Activated CD4-positive, alpha-beta T cell treated with anti-CD3 and anti-CD28 coated beads, Interleukin-2, Interleukin-6, amounts not matched to agents 100 ng/mL and 50 ng/mL, durations not matched to agents 16 hours and 8 hours (primary cell): ENCODE data around the gene PRDM1.
A peak's percentile ranks its signal among the peaks of the same experiment; 100 is the strongest.

ENCODE experiments used
- DNase-seq: peaks from one replicate; pipeline ENCODE4 v3.0.0-alpha.2; 2020

Gene PRDM1

GRCh38 chr6:106098383-106099234 lies 12.5 kb downstream of the PRDM1 start:
- DNase-seq, result peak; percentile 93

GRCh38 chr6:106099235-106099537 lies 13.1 kb downstream of the PRDM1 start:
- no peak for DNase-seq

GRCh38 chr6:106100755-106101154 lies 14.6 kb downstream of the PRDM1 start:
- no peak for DNase-seq

GRCh38 chr6:106101466-106101865 lies 15.3 kb downstream of the PRDM1 start:
- DNase-seq, result no peak

- DNase-seq, result peak; percentile 88
Observed at GRCh38 chr6:106102034-106102433, 15.9 kb downstream of the PRDM1 start.

GRCh38 chr6:106102967-106103727 lies 17.0 kb downstream of the PRDM1 start:
- DNase-seq, result no peak

GRCh38 chr6:106103728-106104109 lies 17.6 kb downstream of the PRDM1 start:
- peak; percentile 74 for DNase-seq

GRCh38 chr6:106104476-106104875 lies 18.3 kb downstream of the PRDM1 start:
- DNase-seq, result no peak

GRCh38 chr6:106104941-106105340 lies 18.8 kb downstream of the PRDM1 start:
- DNase-seq, result no peak

GRCh38 chr6:106105493-106105892 lies 19.4 kb downstream of the PRDM1 start:
- no peak for DNase-seq

GRCh38 chr6:106106276-106107042 lies 20.3 kb downstream of the PRDM1 start:
- no peak for DNase-seq

- DNase-seq, result no peak
Observed at GRCh38 chr6:106107043-106107613, 21.0 kb downstream of the PRDM1 start.

- no peak for DNase-seq
Observed at GRCh38 chr6:106108129-106108528, 22.0 kb downstream of the PRDM1 start.

GRCh38 chr6:106109029-106109428 lies 22.9 kb downstream of the PRDM1 start:
- no peak for DNase-seq

GRCh38 chr6:106110164-106110826 lies 24.2 kb downstream of the PRDM1 start:
- DNase-seq, result no peak

GRCh38 chr6:106112433-106112832 lies 26.3 kb downstream of the PRDM1 start:
- DNase-seq, result peak; percentile 61

GRCh38 chr6:106113256-106113959 lies 27.3 kb downstream of the PRDM1 start:
- DNase-seq, result peak; percentile 61

GRCh38 chr6:106114492-106114891 lies 28.4 kb downstream of the PRDM1 start:
- peak; percentile 94 for DNase-seq

- DNase-seq, result peak; percentile 55
Observed at GRCh38 chr6:106115286-106115685, 29.1 kb downstream of the PRDM1 start.

- DNase-seq, result no peak
Observed at GRCh38 chr6:106116125-106116832, 30.1 kb downstream of the PRDM1 start.

GRCh38 chr6:106117579-106117978 lies 31.4 kb downstream of the PRDM1 start:
- peak; percentile 82 for DNase-seq
